Lower leg skin (tissue), 3 donors: ENCODE data around the gene UNC13C.

Experiments
- CTCF ChIP-seq, 3 donors: fragments of 450-650 bp; IDR thresholded peaks; one replicate each; pipeline ENCODE4 v1.5.1; 2016; ENCODE audit warnings: antibody characterized with exemption in 3 of 3, mild to moderate bottlenecking in 3 of 3, moderate library complexity in 2 of 3
- POLR2A ChIP-seq, 2 donors: fragments of 450-650 bp; IDR thresholded peaks; one replicate each; pipeline ENCODE4 v1.6.1; 2016 to 2017; ENCODE audit warnings: antibody characterized with exemption in 2 of 2, mild to moderate bottlenecking in 1 of 2, moderate library complexity in 1 of 2

- TF ChIP-seq POLR2A (IDR thresholded peaks at IDR 0.05) (no peak), CTCF (IDR thresholded peaks at IDR 0.05) (no peak)
These were observed 48.0 kb downstream of the UNC13C start for GRCh38 chr15:54026258-54026657.
